GM12873 (cell line): ENCODE data around the gene ROR1.

Experiments
- TF ChIP-seq, protein P1 (sequence below): IDR thresholded peaks from 2 replicates; pipeline ENCODE4 v1.5.1; 2012; ENCODE audit warnings: low read depth, mild to moderate bottlenecking, moderate library complexity, low read length, control low read depth; ENCODE audit not compliant: insufficient read depth; ENCODE audit errors: missing control alignments

Gene ROR1

DNA sequence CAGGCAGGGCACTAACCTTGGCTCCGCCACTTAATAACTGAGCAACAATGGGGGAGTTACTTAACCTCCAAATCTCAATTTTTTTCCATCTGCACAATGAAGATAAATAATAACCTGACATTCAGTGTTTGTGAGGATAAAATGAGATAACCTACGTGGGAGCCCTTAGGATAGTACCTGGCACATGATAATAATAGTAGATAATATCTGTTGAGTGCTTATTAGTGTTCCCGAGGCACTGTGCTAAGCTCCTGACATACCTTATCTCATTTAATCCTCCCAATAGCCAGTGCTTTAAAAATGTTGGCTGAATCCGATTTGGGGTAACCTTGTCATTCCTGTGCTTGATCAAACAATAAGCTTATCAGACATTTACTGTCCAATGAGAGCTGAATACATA is 300.9 kb downstream of the ROR1 start:
- TF ChIP-seq, protein P1, sequence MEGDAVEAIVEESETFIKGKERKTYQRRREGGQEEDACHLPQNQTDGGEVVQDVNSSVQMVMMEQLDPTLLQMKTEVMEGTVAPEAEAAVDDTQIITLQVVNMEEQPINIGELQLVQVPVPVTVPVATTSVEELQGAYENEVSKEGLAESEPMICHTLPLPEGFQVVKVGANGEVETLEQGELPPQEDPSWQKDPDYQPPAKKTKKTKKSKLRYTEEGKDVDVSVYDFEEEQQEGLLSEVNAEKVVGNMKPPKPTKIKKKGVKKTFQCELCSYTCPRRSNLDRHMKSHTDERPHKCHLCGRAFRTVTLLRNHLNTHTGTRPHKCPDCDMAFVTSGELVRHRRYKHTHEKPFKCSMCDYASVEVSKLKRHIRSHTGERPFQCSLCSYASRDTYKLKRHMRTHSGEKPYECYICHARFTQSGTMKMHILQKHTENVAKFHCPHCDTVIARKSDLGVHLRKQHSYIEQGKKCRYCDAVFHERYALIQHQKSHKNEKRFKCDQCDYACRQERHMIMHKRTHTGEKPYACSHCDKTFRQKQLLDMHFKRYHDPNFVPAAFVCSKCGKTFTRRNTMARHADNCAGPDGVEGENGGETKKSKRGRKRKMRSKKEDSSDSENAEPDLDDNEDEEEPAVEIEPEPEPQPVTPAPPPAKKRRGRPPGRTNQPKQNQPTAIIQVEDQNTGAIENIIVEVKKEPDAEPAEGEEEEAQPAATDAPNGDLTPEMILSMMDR: no peak

DNA sequence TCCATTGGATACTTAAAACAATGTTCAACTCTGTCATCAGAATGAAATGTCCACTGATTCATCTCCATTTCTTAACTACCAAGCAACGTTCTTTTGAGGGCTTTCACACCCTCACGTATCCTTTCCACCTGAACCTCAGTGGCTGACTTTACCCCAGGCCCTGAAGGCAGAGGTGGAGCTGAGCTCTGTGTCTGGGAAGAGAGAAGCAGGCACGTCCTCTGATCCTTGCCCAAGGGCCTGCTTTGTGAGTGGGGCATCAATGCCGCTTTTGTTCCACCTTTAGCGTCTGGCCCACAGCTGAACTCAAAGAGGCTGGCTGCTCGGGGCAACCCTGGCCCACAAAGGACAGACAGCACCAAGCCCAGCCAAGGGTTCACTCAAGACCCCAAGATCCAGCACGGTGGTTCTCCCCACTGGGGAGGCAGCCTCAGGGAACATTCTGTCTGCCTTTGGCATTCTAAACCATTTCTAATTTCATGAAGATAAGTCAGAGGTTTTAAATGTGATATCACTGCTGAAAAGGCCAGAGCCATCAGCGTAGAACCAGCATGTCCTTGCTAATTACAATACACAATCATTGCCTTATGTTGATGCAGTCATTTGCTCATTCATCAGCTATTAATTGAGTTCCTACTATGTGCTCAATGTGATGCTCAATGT is 303.6 kb downstream of the ROR1 start:
- TF ChIP-seq, protein P1: no peak

DNA sequence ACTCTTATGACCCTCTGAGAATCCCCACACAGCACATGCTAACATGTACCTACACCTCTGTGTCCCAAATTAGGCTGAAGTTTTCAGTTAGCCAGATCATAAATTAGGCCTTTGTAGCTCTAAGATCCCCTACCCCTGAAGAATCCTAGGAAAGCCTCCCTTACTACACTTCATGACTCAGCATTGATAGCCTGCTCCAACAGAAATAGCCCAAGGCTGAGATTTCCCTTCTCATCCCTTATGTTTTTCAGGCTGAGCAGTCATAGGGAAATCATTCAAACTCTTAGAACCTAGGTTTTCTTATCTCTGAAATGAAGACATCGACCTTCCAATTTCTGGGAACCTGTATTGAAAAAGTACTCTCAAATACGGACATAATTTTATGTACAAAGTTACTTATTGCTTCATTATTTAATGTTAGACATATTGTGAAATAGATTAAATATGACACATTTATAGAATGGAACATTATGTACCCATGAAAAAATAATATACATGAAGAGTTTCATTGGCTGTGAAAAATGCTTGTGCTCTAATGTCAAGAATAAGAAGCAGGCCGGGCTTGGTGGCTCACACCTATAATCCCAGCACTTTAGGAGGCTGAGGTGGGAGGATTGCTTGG is 307.2 kb downstream of the ROR1 start:
- TF ChIP-seq, protein P1: no peak

DNA sequence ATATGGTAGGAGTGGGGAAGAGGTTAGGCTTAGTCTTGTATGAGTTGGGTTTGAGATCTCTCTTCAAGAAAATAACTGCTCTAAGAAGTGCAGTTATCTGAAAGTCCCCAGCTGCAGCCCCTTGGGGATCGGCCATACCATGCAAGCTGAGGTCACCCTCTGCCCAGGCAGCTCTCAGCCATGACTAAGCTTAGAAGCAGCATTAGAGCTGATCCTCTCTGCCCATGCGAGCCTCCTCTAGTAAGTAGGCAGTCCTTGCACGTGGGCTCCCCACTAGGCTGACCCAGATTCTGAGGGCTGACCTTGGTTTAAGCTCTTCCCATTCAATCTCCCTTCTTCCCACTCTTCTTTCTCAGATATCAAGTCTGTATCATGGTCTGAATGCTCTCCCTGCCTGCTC is 308.6 kb downstream of the ROR1 start:
- TF ChIP-seq, protein P1: no peak

DNA sequence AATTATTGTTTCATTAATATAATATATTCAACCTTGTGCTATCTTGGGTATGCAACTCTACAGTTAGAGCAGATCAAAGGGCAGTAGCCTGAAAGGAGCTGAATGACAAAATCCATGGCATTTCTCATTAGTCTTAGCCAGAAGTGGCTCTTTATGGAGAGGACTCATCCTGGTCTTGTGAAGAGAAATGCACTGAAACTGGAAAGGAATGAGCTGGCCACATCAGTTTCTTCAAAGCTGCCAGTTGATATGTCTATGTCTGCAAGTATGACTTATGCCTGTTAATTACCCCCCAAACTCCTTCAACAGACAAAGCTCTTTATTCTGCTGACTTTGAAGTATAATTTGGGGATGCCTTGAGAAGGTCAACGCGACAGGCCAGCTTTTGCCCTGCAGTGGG is 310.6 kb downstream of the ROR1 start:
- TF ChIP-seq, protein P1: no peak

DNA sequence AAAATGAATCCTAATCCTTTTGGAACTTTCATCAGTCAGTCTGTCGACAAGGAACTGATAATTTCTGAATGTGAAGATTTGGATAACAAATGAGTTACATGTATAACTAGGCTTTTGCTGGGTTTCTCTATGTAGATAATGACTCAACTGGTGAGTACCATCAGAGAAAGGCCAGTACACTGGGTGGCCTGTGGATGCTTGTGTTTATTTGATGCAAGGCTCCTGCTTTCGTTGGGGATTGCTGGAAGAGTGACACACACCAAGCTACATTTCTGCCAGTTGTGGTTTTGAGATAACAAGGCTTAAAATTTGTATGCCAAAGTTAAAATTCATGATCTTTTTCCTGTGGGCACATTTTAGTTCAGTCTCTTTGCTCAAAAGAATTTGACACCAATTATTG is 314.0 kb downstream of the ROR1 start:
- TF ChIP-seq, protein P1: no peak

DNA sequence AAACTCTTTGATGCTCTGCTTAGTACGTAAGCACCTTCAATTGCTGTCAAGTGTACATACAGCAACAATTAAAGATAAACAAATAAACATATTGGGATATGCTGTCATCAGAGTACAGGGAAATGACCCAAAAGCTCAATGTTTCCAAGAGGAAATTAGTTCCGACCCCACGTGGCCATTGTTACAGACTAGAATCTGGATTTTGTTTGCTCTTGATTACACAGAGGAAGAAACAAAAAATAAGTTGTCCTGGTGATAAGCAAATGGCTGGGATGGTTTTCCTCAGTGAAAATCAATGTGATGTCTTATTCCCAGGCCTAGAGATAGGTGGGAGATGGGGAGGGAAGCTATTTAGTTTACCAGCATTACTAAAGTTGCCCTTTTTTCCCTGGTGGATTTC is 316.6 kb downstream of the ROR1 start:
- TF ChIP-seq, protein P1: no peak
